Coronary artery (tissue), 2 donors: Measurements from ENCODE around the gene MTM1.

Experiments used
- DNase-seq: peaks from one replicate; pipeline ENCODE4 v3.0.0-alpha.2; 2017; ENCODE audit warnings: low spot score
- H3K27ac ChIP-seq, 2 donors: fragments of 200-600 bp; sonication (generic); one replicate each; pipeline ENCODE4 v1.5.1; 2016 to 2019
- H3K4me3 ChIP-seq: fragments of 200-600 bp; sonication (generic); 2 replicates; pipeline ENCODE4 v1.5.1; 2016; ENCODE audit warnings: mild to moderate bottlenecking, moderate library complexity
- CTCF ChIP-seq: fragments of 200-600 bp; sonication (generic); IDR thresholded peaks from one replicate; pipeline ENCODE4 v1.5.1; 2019; ENCODE audit warnings: antibody characterized with exemption

Gene MTM1

GRCh38 chrX:150683112-150683511, 114.7 kb downstream of the MTM1 start:
- H3K4me3 ChIP-seq, result no peak overlapping the region
- TF ChIP-seq CTCF, result no peak
- DNase-seq, result no peak
- H3K27ac ChIP-seq, result no peak overlapping the region

- DNase-seq, result no peak
- H3K4me3 ChIP-seq, result no peak overlapping the region
- H3K27ac ChIP-seq, result no peak overlapping the region
- peak; percentile 22 for TF ChIP-seq CTCF
These were observed 115.2 kb downstream of the MTM1 start for GRCh38 chrX:150683536-150684146.

- Histone ChIP-seq H3K4me3 (no peak overlapping the region), H3K27ac (no peak overlapping the region)
- TF ChIP-seq CTCF, result no peak
- no peak for DNase-seq
These were observed 120.6 kb downstream of the MTM1 start for GRCh38 chrX:150688911-150689451.

GRCh38 chrX:150690126-150690525, 121.7 kb downstream of the MTM1 start:
- no peak overlapping the region for H3K27ac ChIP-seq
- TF ChIP-seq CTCF, result no peak
- DNase-seq, result no peak
- H3K4me3 ChIP-seq, result no peak overlapping the region

GRCh38 chrX:150692296-150692695, 123.9 kb downstream of the MTM1 start:
- DNase-seq, result no peak
- TF ChIP-seq CTCF, result no peak
- H3K4me3 ChIP-seq, result peak overlapping the region; percentile 79
- peak overlapping the region; percentile 81 to 97 for H3K27ac ChIP-seq

- TF ChIP-seq CTCF, result no peak
- H3K4me3 ChIP-seq, result peak within 1 kb of the TSS; percentile 79
- no peak for DNase-seq
- H3K27ac ChIP-seq, result peak within 1 kb of the TSS; percentile 81 to 97
These were observed 124.7 kb downstream of the MTM1 start, which contains the start of gene MTMR1 for GRCh38 chrX:150692831-150693724. Gene MTMR1, plus strand, starts transcription at chrX:150693396. Its CDS starts 135 bp downstream, at chrX:150693531.
